ENCODE results near the gene ANKRD27. TPM values are rescaled to one million over a fixed set of nuclear protein-coding genes. Genes with fewer than 3 reads are reported as not detected.
"Not testable (repeated sequence)": the region's sequence is repeated elsewhere in the genome, so short reads cannot be mapped to it uniquely, and the experiment has no call there.

The ANKRD27 gene
- total RNA-seq, 1 donor from 2014 or later: 20.8 TPM

DNA sequence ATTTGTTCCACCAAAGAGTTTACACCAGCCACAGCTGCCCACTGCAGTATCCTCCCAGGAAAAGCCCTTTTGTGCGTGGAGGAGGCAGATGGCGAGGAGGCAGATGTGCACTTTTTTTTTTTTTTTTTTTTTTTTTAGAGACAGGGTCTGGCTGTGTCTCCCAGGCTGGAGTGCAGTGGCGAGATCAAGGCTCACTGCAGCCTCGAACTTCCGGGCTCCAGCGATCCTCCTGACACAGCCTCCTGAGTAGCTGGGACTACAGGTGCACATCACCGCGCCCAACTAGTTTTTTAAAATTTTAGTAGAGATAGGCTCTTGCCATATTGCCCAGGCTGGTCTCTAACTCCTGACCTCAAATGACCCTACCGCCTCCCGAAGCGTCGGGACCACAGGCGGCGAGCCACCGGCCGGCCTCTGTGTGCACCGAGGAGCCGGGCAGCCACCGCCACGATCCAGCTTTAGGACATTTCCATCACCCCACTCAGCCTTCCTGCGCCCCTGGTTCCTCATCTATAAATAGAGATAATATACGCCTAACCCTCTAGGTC, 94.6 kb downstream of the ANKRD27 start:
- Histone ChIP-seq H3K79me2 (ENCODE audit: insufficient read depth, low read length) (peaks cover 39% of the 10 kb centered on the region), H3K27me3 (ENCODE audit: insufficient read depth, low read length) (no peaks in the 10 kb centered on the region), H3K9ac (ENCODE audit: low read length) (peak overlapping the region; percentile 39), H3K36me3 (ENCODE audit: insufficient read depth, low read length) (peaks cover 13% of the 10 kb centered on the region), H3K4me1 (ENCODE audit: insufficient read depth, low read length) (no peaks in the 10 kb centered on the region), H4K20me1 (ENCODE audit: insufficient read depth, low read length) (peaks cover 32% of the 10 kb centered on the region), H2AFZ (ENCODE audit: low read depth, low read length) (peak overlapping the region; percentile 72), H3K4me3 (ENCODE audit: insufficient read depth, low read depth, low read length) (peak overlapping the region; percentile 92), H3K27ac (ENCODE audit: low read depth, low read length) (no peak overlapping the region), H3K4me2 (ENCODE audit: low read length) (peak overlapping the region; percentile 87), H3K9me3 (ENCODE audit: insufficient read depth, low read depth, low read length) (no peaks in the 10 kb centered on the region)
- Mint-ChIP-seq H3K27ac (ENCODE audit: unreplicated experiment) (no peak overlapping the region), H3K36me3 (ENCODE audit: low read depth, unreplicated experiment) (peaks cover 6% of the 10 kb centered on the region), H3K9me3 (ENCODE audit: unreplicated experiment) (no peaks in the 10 kb centered on the region), H3K27me3 (ENCODE audit: low read depth, unreplicated experiment) (peaks cover 13% of the 10 kb centered on the region), H3K4me3 (ENCODE audit: unreplicated experiment) (peak overlapping the region; percentile 91), H3K4me1 (ENCODE audit: low read depth, unreplicated experiment) (no peaks in the 10 kb centered on the region)
- FAIRE-seq: no peak
- DNase-seq (ENCODE audit: low read depth): no peak
- TF ChIP-seq, protein P1, sequence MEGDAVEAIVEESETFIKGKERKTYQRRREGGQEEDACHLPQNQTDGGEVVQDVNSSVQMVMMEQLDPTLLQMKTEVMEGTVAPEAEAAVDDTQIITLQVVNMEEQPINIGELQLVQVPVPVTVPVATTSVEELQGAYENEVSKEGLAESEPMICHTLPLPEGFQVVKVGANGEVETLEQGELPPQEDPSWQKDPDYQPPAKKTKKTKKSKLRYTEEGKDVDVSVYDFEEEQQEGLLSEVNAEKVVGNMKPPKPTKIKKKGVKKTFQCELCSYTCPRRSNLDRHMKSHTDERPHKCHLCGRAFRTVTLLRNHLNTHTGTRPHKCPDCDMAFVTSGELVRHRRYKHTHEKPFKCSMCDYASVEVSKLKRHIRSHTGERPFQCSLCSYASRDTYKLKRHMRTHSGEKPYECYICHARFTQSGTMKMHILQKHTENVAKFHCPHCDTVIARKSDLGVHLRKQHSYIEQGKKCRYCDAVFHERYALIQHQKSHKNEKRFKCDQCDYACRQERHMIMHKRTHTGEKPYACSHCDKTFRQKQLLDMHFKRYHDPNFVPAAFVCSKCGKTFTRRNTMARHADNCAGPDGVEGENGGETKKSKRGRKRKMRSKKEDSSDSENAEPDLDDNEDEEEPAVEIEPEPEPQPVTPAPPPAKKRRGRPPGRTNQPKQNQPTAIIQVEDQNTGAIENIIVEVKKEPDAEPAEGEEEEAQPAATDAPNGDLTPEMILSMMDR (IDR thresholded peaks at IDR 0.05; ENCODE audit: insufficient read depth, low read depth, low read length): no peak
- no peak for TF ChIP-seq EZH2 (IDR thresholded peaks at IDR 0.05; ENCODE audit: insufficient read depth, low read length)

DNA sequence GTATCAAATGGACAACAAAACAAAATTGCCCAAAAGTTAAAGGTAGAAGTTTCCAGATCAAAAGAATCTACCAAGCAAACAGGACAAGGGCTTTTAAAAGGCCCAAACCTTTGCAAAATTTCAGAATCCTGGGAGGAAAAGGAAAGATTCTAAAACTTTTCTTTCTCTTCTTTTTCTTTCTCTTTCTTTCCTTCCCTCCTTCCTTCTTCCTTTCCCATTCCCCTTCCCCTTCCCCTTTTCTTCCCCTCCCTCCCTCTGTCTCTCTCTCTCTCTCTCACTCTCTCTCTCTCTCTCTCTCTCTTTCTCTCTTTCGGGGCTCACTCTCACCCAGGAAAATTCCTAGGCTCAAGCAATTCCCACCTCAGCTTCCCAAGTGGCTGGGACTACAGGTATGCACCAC, 98.2 kb downstream of the ANKRD27 start:
- no peak for FAIRE-seq
- TF ChIP-seq, protein P1 (IDR thresholded peaks at IDR 0.05; ENCODE audit: insufficient read depth, low read depth, low read length): no peak
- TF ChIP-seq EZH2 (IDR thresholded peaks at IDR 0.05; ENCODE audit: insufficient read depth, low read length): no peak

DNA sequence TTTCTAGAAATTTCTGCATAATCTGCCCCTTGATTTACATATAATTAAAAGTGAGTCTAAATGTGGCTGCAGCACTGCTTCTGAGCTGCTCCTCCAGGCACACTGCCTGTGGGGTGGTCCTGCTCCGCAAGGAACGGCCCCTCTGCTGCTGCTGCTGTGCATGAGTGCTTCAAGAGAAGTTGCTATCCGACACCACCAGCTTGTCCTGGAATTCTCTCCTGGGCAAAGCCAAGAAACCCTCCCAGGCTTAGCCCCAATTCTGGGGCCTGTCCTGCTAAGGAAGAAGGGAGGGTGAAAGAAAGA, 101.5 kb downstream of the ANKRD27 start:
- Mint-ChIP-seq H3K9me3 (ENCODE audit: unreplicated experiment) (peaks cover 2% of the 10 kb centered on the region), H3K4me1 (ENCODE audit: low read depth, unreplicated experiment) (no peaks in the 10 kb centered on the region), H3K27ac (ENCODE audit: unreplicated experiment) (no peak overlapping the region), H3K36me3 (ENCODE audit: low read depth, unreplicated experiment) (no peaks in the 10 kb centered on the region), H3K4me3 (ENCODE audit: unreplicated experiment) (no peak overlapping the region), H3K27me3 (ENCODE audit: low read depth, unreplicated experiment) (peaks cover 30% of the 10 kb centered on the region)
- Histone ChIP-seq H3K36me3 (ENCODE audit: insufficient read depth, low read length) (no peaks in the 10 kb centered on the region), H3K4me2 (ENCODE audit: low read length) (no peak overlapping the region), H3K4me3 (ENCODE audit: insufficient read depth, low read depth, low read length) (no peak overlapping the region), H3K27ac (ENCODE audit: low read depth, low read length) (no peak overlapping the region), H3K4me1 (ENCODE audit: insufficient read depth, low read length) (no peaks in the 10 kb centered on the region), H3K27me3 (ENCODE audit: insufficient read depth, low read length) (no peaks in the 10 kb centered on the region), H4K20me1 (ENCODE audit: insufficient read depth, low read length) (no peaks in the 10 kb centered on the region), H3K9me3 (ENCODE audit: insufficient read depth, low read depth, low read length) (no peaks in the 10 kb centered on the region), H3K9ac (ENCODE audit: low read length) (no peak overlapping the region), H2AFZ (ENCODE audit: low read depth, low read length) (no peak overlapping the region), H3K79me2 (ENCODE audit: insufficient read depth, low read length) (no peaks in the 10 kb centered on the region)
- FAIRE-seq: no peak
- no peak for DNase-seq (ENCODE audit: low read depth)
- TF ChIP-seq, protein P1 (IDR thresholded peaks at IDR 0.05; ENCODE audit: insufficient read depth, low read depth, low read length): no peak
- no peak for TF ChIP-seq EZH2 (IDR thresholded peaks at IDR 0.05; ENCODE audit: insufficient read depth, low read length)

More for the DNA sequence above, 98.2 kb downstream of the ANKRD27 start:
- no peaks in the 10 kb centered on the region for H3K9me3 Mint-ChIP-seq (ENCODE audit: unreplicated experiment)
- H3K4me3 ChIP-seq (ENCODE audit: insufficient read depth, low read depth, low read length): no peak overlapping the region
- H3K27ac Mint-ChIP-seq (ENCODE audit: unreplicated experiment): no peak overlapping the region
- no peaks in the 10 kb centered on the region for H3K36me3 Mint-ChIP-seq (ENCODE audit: low read depth, unreplicated experiment)
- no peak overlapping the region for H3K27ac ChIP-seq (ENCODE audit: low read depth, low read length)
- no peak for DNase-seq (ENCODE audit: low read depth)
- no peaks in the 10 kb centered on the region for H3K36me3 ChIP-seq (ENCODE audit: insufficient read depth, low read length)
- H3K27me3 Mint-ChIP-seq (ENCODE audit: low read depth, unreplicated experiment): peaks cover 22% of the 10 kb centered on the region
- peaks cover 9% of the 10 kb centered on the region for H3K79me2 ChIP-seq (ENCODE audit: insufficient read depth, low read length)
- H3K27me3 ChIP-seq (ENCODE audit: insufficient read depth, low read length): no peaks in the 10 kb centered on the region
- no peaks in the 10 kb centered on the region for H4K20me1 ChIP-seq (ENCODE audit: insufficient read depth, low read length)
- no peak overlapping the region for H3K4me2 ChIP-seq (ENCODE audit: low read length)
- no peak overlapping the region for H3K4me3 Mint-ChIP-seq (ENCODE audit: unreplicated experiment)
- no peaks in the 10 kb centered on the region for H3K4me1 Mint-ChIP-seq (ENCODE audit: low read depth, unreplicated experiment)
- no peaks in the 10 kb centered on the region for H3K9me3 ChIP-seq (ENCODE audit: insufficient read depth, low read depth, low read length)
- no peak overlapping the region for H3K9ac ChIP-seq (ENCODE audit: low read length)
- H2AFZ ChIP-seq (ENCODE audit: low read depth, low read length): no peak overlapping the region
- no peaks in the 10 kb centered on the region for H3K4me1 ChIP-seq (ENCODE audit: insufficient read depth, low read length)

DNA sequence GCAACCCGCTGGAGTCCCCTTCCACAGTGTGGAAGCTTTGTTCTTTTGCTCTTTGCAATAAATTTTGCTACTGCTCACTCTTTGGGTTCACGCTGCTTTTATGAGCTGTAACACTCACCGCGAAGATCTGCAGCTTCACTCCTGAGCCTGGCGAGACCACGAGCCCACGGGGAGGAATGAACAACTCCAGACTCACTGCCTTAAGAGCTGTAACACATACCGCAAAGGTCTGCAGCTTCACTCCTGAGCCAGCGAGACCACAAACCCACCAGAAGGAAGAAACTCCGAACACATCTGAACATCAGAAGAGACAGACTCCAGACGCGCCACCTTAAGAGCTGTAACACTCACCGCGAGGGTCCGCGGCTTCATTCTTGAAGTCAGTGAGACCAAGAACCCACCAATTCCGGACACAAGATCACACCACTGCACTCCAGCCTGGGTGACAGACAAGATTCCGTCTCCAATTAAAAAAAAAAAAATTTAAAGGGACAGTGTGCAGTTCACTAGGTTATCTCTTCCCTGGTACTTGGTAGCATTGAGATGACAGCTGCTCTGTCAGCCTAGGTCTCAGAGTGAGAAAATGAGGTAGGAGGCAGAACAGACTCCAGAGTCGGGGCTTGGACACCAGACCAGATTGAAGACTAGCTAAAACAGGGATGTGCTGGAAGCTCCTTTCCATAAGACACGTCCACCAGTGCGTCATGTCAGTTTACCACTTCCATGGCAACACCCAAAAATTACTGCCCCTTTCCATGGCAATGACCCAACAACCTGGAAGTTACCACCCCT, 102.1 kb downstream of the ANKRD27 start:
- not testable (repeated sequence) for H3K9me3 ChIP-seq (ENCODE audit: insufficient read depth, low read depth, low read length); H3K9me3 Mint-ChIP-seq (ENCODE audit: unreplicated experiment); H3K79me2 ChIP-seq (ENCODE audit: insufficient read depth, low read length); H3K27me3 ChIP-seq (ENCODE audit: insufficient read depth, low read length); H3K36me3 Mint-ChIP-seq (ENCODE audit: low read depth, unreplicated experiment); H3K4me1 ChIP-seq (ENCODE audit: insufficient read depth, low read length); FAIRE-seq; DNase-seq (ENCODE audit: low read depth); H3K4me3 Mint-ChIP-seq (ENCODE audit: unreplicated experiment); H3K4me2 ChIP-seq (ENCODE audit: low read length); H2AFZ ChIP-seq (ENCODE audit: low read depth, low read length); H3K27ac ChIP-seq (ENCODE audit: low read depth, low read length); H3K4me1 Mint-ChIP-seq (ENCODE audit: low read depth, unreplicated experiment); H3K9ac ChIP-seq (ENCODE audit: low read length); H3K27ac Mint-ChIP-seq (ENCODE audit: unreplicated experiment); H4K20me1 ChIP-seq (ENCODE audit: insufficient read depth, low read length); H3K4me3 ChIP-seq (ENCODE audit: insufficient read depth, low read depth, low read length); H3K36me3 ChIP-seq (ENCODE audit: insufficient read depth, low read length)
- peaks cover 30% of the 10 kb centered on the region for H3K27me3 Mint-ChIP-seq (ENCODE audit: low read depth, unreplicated experiment)

Data from astrocyte (in vitro differentiated cells and primary cell).